Measurements from ENCODE around the gene PDGFRA.
A peak's percentile ranks its signal among the peaks of the same experiment; 100 is the strongest.

Gene PDGFRA

GRCh38 chr4:54217642-54218495 lies 11.2 kb upstream of the PDGFRA start:
- H3K4me3 ChIP-seq (ENCODE audit: low read length), result no peak overlapping the region
- TF ChIP-seq ZNF274 (IDR thresholded peaks at IDR 0.05; ENCODE audit: low read depth, low read length), result no peak

GRCh38 chr4:54218736-54219135 lies 10.4 kb upstream of the PDGFRA start:
- no peak for TF ChIP-seq ZNF274 (IDR thresholded peaks at IDR 0.05; ENCODE audit: low read depth, low read length)
- H3K4me3 ChIP-seq (ENCODE audit: low read length), result no peak overlapping the region

GRCh38 chr4:54224996-54225597 lies 4.0 kb upstream of the PDGFRA start:
- H3K4me3 ChIP-seq (ENCODE audit: low read length), result no peak overlapping the region
- no peak for TF ChIP-seq ZNF274 (IDR thresholded peaks at IDR 0.05; ENCODE audit: low read depth, low read length)

GRCh38 chr4:54225598-54226403 lies 3.3 kb upstream of the PDGFRA start:
- H3K4me3 ChIP-seq (ENCODE audit: low read length), result no peak overlapping the region; the same call in 1 of the 2 replicates

GRCh38 chr4:54226404-54227255 lies 2.5 kb upstream of the PDGFRA start:
- H3K4me3 ChIP-seq (ENCODE audit: low read length), result no peak overlapping the region; the same call in 1 of the 2 replicates
- TF ChIP-seq ZNF274 (IDR thresholded peaks at IDR 0.05; ENCODE audit: low read depth, low read length), result no peak

More at GRCh38 chr4:54225598-54226403, 3.3 kb upstream of the PDGFRA start:
- no peak for TF ChIP-seq ZNF274 (IDR thresholded peaks at IDR 0.05; ENCODE audit: low read depth, low read length)

- no peak for TF ChIP-seq ZNF274 (IDR thresholded peaks at IDR 0.05; ENCODE audit: low read depth, low read length)
- peak overlapping the region; percentile 2; the same call in 1 of the 2 replicates for H3K4me3 ChIP-seq (ENCODE audit: low read length)
These were observed 1.6 kb upstream of the PDGFRA start for GRCh38 chr4:54227256-54228055.

- no peak for TF ChIP-seq ZNF274 (IDR thresholded peaks at IDR 0.05; ENCODE audit: low read depth, low read length)
- H3K4me3 ChIP-seq (ENCODE audit: low read length), result peak overlapping the region; percentile 2; the same call in 1 of the 2 replicates
These were observed 1.0 kb upstream of the PDGFRA start for GRCh38 chr4:54228056-54228527.

- TF ChIP-seq ZNF274 (IDR thresholded peaks at IDR 0.05; ENCODE audit: low read depth, low read length), result no peak
- H3K4me3 ChIP-seq (ENCODE audit: low read length), result no peak overlapping the region
These were observed 547 bp upstream of the PDGFRA start for GRCh38 chr4:54228546-54228945.

GRCh38 chr4:54229631-54230483 lies 764 bp downstream of the PDGFRA start:
- no peak overlapping the region for H3K4me3 ChIP-seq (ENCODE audit: low read length)
- no peak for TF ChIP-seq ZNF274 (IDR thresholded peaks at IDR 0.05; ENCODE audit: low read depth, low read length)

GRCh38 chr4:54230484-54231418 lies 1.7 kb downstream of the PDGFRA start:
- no peak for TF ChIP-seq ZNF274 (IDR thresholded peaks at IDR 0.05; ENCODE audit: low read depth, low read length)
- H3K4me3 ChIP-seq (ENCODE audit: low read length), result no peak overlapping the region

- no peak for TF ChIP-seq ZNF274 (IDR thresholded peaks at IDR 0.05; ENCODE audit: low read depth, low read length)
- H3K4me3 ChIP-seq (ENCODE audit: low read length), result no peak overlapping the region
These were observed 2.3 kb downstream of the PDGFRA start for GRCh38 chr4:54231419-54231767.

Data from GM08714 (cell line).